ENCODE results near the gene BCOR. TPM values are rescaled to one million over a fixed set of nuclear protein-coding genes. Genes with fewer than 3 reads are reported as not detected.

BCOR gene
- total RNA-seq, 1 donor from 2014 or later: 37.3 TPM

- TF ChIP-seq CTCF (conservative IDR thresholded peaks at IDR 0.05): no peak
- Mint-ChIP-seq H3K27ac (peak overlapping the region; percentile 46), H3K27me3 (peaks cover 3% of the 10 kb centered on the region)
Observed at GRCh38 chrX:40103565-40104323, 6.0 kb upstream of the BCOR start.

GRCh38 chrX:40102393-40103381 is 4.9 kb upstream of the BCOR start:
- Mint-ChIP-seq H3K36me3 (no peaks in the 10 kb centered on the region), H3K27ac (peak overlapping the region; percentile 81), H3K27me3 (peaks cover 3% of the 10 kb centered on the region), H3K9me3 (no peaks in the 10 kb centered on the region), H3K4me1 (ENCODE audit: unreplicated experiment) (peaks cover 14% of the 10 kb centered on the region), H3K4me3 (peak overlapping the region; percentile 83)
- DNase-seq (ENCODE audit: extremely low spot score, unreplicated experiment): no peak
- TF ChIP-seq CTCF (conservative IDR thresholded peaks at IDR 0.05): no peak

More at GRCh38 chrX:40103565-40104323, 6.0 kb upstream of the BCOR start:
- Mint-ChIP-seq H3K4me3 (peak overlapping the region; percentile 70), H3K36me3 (no peaks in the 10 kb centered on the region), H3K9me3 (no peaks in the 10 kb centered on the region), H3K4me1 (ENCODE audit: unreplicated experiment) (peaks cover 17% of the 10 kb centered on the region)
- no peak for DNase-seq (ENCODE audit: extremely low spot score, unreplicated experiment)

GRCh38 chrX:40101430-40101802 is 3.7 kb upstream of the BCOR start:
- peaks cover 3% of the 10 kb centered on the region for H3K27me3 Mint-ChIP-seq
- no peak for DNase-seq (ENCODE audit: extremely low spot score, unreplicated experiment)
- TF ChIP-seq CTCF (conservative IDR thresholded peaks at IDR 0.05): no peak
- no peaks in the 10 kb centered on the region for H3K9me3 Mint-ChIP-seq
- no peak overlapping the region for H3K4me3 Mint-ChIP-seq
- H3K4me1 Mint-ChIP-seq (ENCODE audit: unreplicated experiment): peaks cover 13% of the 10 kb centered on the region
- no peaks in the 10 kb centered on the region for H3K36me3 Mint-ChIP-seq
- no peak overlapping the region for H3K27ac Mint-ChIP-seq

GRCh38 chrX:40100537-40101429 is 3.0 kb upstream of the BCOR start:
- H3K27me3 Mint-ChIP-seq: peaks cover 3% of the 10 kb centered on the region
- H3K27ac Mint-ChIP-seq: no peak overlapping the region
- H3K36me3 Mint-ChIP-seq: no peaks in the 10 kb centered on the region
- H3K4me1 Mint-ChIP-seq (ENCODE audit: unreplicated experiment): peaks cover 13% of the 10 kb centered on the region
- TF ChIP-seq CTCF (conservative IDR thresholded peaks at IDR 0.05): no peak
- peak overlapping the region; percentile 34 for H3K4me3 Mint-ChIP-seq
- DNase-seq (ENCODE audit: extremely low spot score, unreplicated experiment): no peak
- H3K9me3 Mint-ChIP-seq: no peaks in the 10 kb centered on the region

GRCh38 chrX:40100141-40100536 is 2.4 kb upstream of the BCOR start:
- no peak for DNase-seq (ENCODE audit: extremely low spot score, unreplicated experiment)
- Mint-ChIP-seq H3K36me3 (no peaks in the 10 kb centered on the region), H3K4me3 (peak overlapping the region; percentile 89), H3K27ac (peak overlapping the region; percentile 27), H3K4me1 (ENCODE audit: unreplicated experiment) (peaks cover 16% of the 10 kb centered on the region), H3K9me3 (no peaks in the 10 kb centered on the region), H3K27me3 (peaks cover 7% of the 10 kb centered on the region)
- TF ChIP-seq CTCF (conservative IDR thresholded peaks at IDR 0.05): no peak

Measured in type B pancreatic cell (in vitro differentiated cells).